Kidney epithelial cell (primary cell): ENCODE data around the gene PDE10A. TPM values are rescaled to one million over a fixed set of nuclear protein-coding genes. Genes with fewer than 3 reads are reported as not detected.

Experiments used
- DNase-seq: peaks from one replicate; pipeline ENCODE4 v3.0.0-alpha.2; 2010; ENCODE audit warnings: low read depth
- H3K27me3 ChIP-seq: 2 replicates; pipeline ENCODE4 v1.6.0; 2011; ENCODE audit warnings: low read length; ENCODE audit not compliant: control insufficient read depth, insufficient read depth
- H3K36me3 ChIP-seq: 2 replicates; pipeline ENCODE4 v1.5.1; 2011; ENCODE audit warnings: low read length; ENCODE audit not compliant: control insufficient read depth, insufficient read depth
- H3K4me3 ChIP-seq: 2 replicates; pipeline ENCODE4 v1.5.1; 2011; ENCODE audit warnings: low read depth, mild to moderate bottlenecking, control low read depth, low read length
- total RNA-seq: library from RNA; depleted of rRNA; stranded (reverse); fragments of >200 nt; gene quantifications from 2 replicates; pipeline ENCODE4 v1.2.3, GENCODE V29; 2015
- TF ChIP-seq, protein P1 (sequence below): IDR thresholded peaks from 2 replicates; pipeline ENCODE4 v1.5.1; 2011; ENCODE audit warnings: mild to moderate bottlenecking, moderate library complexity, low read length, control low read depth, inconsistent platforms; ENCODE audit not compliant: insufficient read depth, poor library complexity, severe bottlenecking

PDE10A gene
- total RNA-seq, 1 donor from 2014 or later: 13.0 TPM

DNA sequence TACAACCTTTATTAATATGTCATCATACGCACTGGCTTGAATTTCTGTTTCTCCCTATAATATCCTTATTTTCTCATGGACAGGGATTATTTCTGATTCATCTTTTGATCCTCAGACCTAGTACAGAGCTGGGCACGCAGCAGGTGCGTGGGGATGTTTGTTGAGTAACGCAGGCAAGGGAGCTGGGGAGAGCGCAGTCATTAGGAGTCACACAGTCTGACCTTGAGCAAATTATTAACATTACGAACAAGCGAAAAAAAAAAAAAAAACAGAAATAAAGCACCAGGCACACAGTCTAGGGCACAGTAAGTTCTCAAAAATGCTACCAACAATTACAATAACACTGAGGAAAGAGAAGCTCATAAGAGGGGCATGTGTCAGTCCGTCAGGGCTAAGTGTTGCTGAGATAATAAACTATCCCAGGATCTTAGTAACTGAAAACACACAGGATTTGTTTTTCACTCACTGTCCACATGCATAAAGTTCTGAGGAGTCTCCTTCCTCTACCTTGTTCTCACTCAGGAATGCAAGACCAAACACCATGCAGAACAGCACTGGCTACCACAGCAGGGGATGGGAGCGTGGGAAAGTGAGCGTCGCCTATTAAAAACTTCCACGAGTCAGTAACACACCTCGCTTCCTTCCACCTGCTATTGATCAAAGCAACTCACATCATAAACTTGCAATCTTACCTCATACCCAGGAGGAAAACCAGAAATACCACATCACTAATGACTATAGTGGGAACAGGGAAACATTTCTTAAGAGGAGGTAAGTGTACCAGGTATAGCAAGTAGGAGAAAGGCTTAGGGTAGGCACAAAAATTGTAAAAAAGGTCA, 56.9 kb downstream of the PDE10A start:
- peak; percentile 89 for DNase-seq
- Histone ChIP-seq H3K36me3 (no peaks in the 10 kb centered on the region), H3K27me3 (no peaks in the 10 kb centered on the region), H3K4me3 (no peak overlapping the region)
- TF ChIP-seq, protein P1, sequence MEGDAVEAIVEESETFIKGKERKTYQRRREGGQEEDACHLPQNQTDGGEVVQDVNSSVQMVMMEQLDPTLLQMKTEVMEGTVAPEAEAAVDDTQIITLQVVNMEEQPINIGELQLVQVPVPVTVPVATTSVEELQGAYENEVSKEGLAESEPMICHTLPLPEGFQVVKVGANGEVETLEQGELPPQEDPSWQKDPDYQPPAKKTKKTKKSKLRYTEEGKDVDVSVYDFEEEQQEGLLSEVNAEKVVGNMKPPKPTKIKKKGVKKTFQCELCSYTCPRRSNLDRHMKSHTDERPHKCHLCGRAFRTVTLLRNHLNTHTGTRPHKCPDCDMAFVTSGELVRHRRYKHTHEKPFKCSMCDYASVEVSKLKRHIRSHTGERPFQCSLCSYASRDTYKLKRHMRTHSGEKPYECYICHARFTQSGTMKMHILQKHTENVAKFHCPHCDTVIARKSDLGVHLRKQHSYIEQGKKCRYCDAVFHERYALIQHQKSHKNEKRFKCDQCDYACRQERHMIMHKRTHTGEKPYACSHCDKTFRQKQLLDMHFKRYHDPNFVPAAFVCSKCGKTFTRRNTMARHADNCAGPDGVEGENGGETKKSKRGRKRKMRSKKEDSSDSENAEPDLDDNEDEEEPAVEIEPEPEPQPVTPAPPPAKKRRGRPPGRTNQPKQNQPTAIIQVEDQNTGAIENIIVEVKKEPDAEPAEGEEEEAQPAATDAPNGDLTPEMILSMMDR: no peak

DNA sequence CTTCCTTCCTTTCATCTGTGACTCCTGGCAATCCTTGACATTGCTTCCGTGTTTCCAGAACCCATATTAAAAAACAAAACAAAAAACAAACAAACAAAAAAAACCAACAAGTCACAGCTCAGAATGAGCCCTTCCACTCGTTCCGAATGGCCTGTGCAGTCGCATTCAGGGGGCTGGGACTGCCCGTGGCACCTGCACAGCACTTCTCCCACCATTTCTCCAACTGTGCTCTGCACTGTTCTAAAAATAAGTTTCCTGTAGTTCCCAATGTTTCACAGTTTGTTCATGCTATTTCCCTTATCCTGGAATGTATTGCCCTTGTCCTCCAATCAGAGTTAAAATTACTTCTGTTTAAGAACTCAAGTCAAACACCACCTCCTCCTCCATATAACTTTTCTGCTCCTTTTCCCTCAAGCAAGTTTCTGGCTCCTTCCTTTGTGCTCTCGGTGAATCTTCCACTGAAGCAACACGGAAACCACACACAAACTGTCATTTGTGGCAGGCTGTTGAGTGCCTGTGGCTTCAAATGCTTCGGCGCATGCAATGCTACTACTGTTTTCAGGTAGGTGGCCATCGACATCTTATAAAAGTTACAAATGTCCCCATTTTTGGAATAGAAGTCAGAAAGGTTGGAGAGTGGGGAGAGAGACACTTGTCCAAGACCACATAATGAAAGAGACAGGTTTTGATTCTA, 57.7 kb downstream of the PDE10A start:
- Histone ChIP-seq H3K36me3 (no peaks in the 10 kb centered on the region), H3K27me3 (no peaks in the 10 kb centered on the region), H3K4me3 (no peak overlapping the region)
- TF ChIP-seq, protein P1: no peak
- DNase-seq: no peak

DNA sequence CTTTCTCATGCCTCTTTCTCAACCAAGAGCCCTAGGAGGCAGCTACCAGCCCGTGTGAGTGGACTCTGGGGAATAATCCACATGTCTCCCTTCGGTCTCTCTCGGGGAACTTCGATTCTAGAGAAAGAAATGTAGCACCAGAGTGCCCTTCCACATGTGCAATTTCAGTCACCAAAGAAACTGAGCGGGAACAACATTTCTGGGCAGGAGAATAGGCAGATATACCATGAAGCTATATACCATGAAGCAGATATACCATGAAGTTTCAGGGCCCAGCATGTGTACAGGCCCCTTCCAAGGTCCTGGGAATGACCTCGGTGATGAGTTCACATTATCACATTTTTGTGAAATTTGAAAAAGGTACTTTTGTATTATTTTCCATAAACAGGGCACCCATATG, 60.8 kb downstream of the PDE10A start:
- no peak for DNase-seq
- H3K36me3 ChIP-seq: no peaks in the 10 kb centered on the region
- TF ChIP-seq, protein P1: no peak
- no peak overlapping the region for H3K4me3 ChIP-seq
- H3K27me3 ChIP-seq: no peaks in the 10 kb centered on the region

DNA sequence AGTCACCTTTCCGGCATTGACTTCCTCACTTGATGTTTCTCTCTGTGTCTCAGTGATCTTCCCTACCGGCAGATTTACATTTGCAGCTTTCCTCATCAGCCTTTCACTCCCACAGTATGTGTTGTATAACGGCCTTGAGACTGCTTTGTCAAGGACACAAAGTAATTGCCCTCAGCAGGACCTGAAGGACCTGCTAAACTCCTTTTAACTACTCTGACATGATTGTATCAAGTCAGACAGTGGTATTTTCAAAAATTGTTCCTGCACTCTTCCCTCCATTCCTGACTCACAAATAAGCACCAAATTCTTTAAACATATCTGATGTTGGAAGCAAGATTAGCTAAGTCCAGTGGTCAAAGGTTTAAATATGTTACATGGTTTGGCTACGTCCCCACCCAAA, 62.4 kb downstream of the PDE10A start:
- TF ChIP-seq, protein P1: no peak
- DNase-seq: no peak

DNA sequence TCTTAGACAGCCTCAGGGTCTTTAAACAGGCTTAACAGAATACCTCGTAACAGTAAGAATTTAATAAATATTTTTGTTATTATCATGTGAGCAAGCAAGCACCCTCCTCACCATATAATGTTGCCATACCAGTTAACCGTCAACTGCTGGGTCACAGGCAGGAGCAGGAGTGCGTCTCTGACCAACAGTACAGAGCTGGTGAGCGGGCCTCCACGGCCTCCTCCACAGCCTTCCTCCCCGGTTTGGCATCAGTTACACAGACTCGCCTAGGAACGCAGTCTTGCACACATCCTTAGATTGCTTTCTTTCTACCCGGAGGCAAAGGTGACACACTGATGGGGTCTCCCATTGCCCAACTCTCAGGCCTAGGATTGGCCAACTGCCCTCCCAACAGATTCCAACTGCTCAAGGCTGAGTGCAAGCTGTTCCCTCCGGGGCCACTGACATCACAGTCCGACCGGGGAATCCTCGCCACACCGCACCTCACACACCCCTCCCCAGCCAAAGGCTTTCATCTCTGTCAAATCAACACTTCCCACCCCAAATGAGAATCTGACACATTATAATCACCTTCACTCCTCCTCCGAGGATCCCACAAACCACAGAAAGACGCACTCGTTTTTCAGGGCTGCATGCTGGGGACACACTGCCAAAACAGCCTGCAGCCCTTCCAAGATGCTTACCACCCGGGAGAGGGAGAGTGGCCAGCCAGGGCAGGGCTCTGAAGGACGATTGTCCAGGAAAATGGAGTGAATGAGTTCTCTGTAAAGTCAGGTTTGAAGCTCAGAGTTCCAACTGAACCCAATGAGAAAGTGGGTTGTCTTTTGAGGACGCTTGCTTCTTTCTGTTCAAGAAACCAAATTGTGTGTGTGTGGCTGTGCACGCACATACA, 63.2 kb downstream of the PDE10A start:
- DNase-seq: no peak
- TF ChIP-seq, protein P1: no peak
- no peaks in the 10 kb centered on the region for H3K36me3 ChIP-seq

More for the DNA sequence above, 62.4 kb downstream of the PDE10A start:
- Histone ChIP-seq H3K36me3 (no peaks in the 10 kb centered on the region), H3K27me3 (no peaks in the 10 kb centered on the region), H3K4me3 (no peak overlapping the region)

More for the DNA sequence above, 63.2 kb downstream of the PDE10A start:
- H3K4me3 ChIP-seq: no peak overlapping the region
- no peaks in the 10 kb centered on the region for H3K27me3 ChIP-seq
